Memory B cell (primary cell): ENCODE results near the gene MED12L.
"Not testable (repeated sequence)": the region's sequence is repeated elsewhere in the genome, so short reads cannot be mapped to it uniquely, and the experiment has no call there.

Source experiments
- ATAC-seq: fragments of 150-1000 bp; cut with Tn5 transposase; 2 replicates; pipeline ENCODE4 v1.10.0; 2021; ENCODE audit warnings: low read depth, mild to moderate bottlenecking, moderate library complexity
- DNase-seq, 2 donors: peaks; one replicate each; pipeline ENCODE4 v3.0.0; 2022; ENCODE audit warnings: low spot score in 2 of 2
- H3K27ac Mint-ChIP-seq: one replicate; pipeline ENCODE4 v1.8.0; 2022; ENCODE audit warnings: mild to moderate bottlenecking, moderate library complexity, mixed read lengths
- H3K27me3 Mint-ChIP-seq: one replicate; pipeline ENCODE4 v1.8.0; 2022; ENCODE audit warnings: mixed read lengths
- H3K36me3 Mint-ChIP-seq: one replicate; pipeline ENCODE4 v1.8.0; 2022; ENCODE audit warnings: mild to moderate bottlenecking, mixed read lengths
- H3K4me1 Mint-ChIP-seq: one replicate; pipeline ENCODE4 v1.8.0; 2022; ENCODE audit warnings: mixed read lengths
- H3K4me3 Mint-ChIP-seq: one replicate; pipeline ENCODE4 v1.8.0; 2022; ENCODE audit warnings: mild to moderate bottlenecking, moderate library complexity, mixed read lengths
- H3K9me3 Mint-ChIP-seq: one replicate; pipeline ENCODE4 v1.8.0; 2022; ENCODE audit warnings: mixed read lengths

MED12L gene

GRCh38 chr3:151076626-151077025, 8.8 kb upstream of the MED12L start:
- H3K4me3 Mint-ChIP-seq, result no peak overlapping the region
- H3K9me3 Mint-ChIP-seq, result no peaks in the 10 kb centered on the region

GRCh38 chr3:151081082-151081481, 4.4 kb upstream of the MED12L start:
- not testable (repeated sequence) for H3K4me1 Mint-ChIP-seq, H3K4me3 Mint-ChIP-seq, DNase-seq, H3K9me3 Mint-ChIP-seq, H3K36me3 Mint-ChIP-seq, ATAC-seq, H3K27ac Mint-ChIP-seq
- peaks cover 20% of the 10 kb centered on the region for H3K27me3 Mint-ChIP-seq

More at GRCh38 chr3:151076626-151077025, 8.8 kb upstream of the MED12L start:
- ATAC-seq, result no peak
- H3K4me1 Mint-ChIP-seq, result no peaks in the 10 kb centered on the region
- peaks cover 4% of the 10 kb centered on the region for H3K27me3 Mint-ChIP-seq
- no peaks in the 10 kb centered on the region for H3K36me3 Mint-ChIP-seq
- no peak overlapping the region for H3K27ac Mint-ChIP-seq
- no peak for DNase-seq

GRCh38 chr3:151082880-151083838, 2.3 kb upstream of the MED12L start:
- no peaks in the 10 kb centered on the region for H3K36me3 Mint-ChIP-seq
- H3K9me3 Mint-ChIP-seq, result no peaks in the 10 kb centered on the region
- DNase-seq (no peak), ATAC-seq (no peak)
- H3K4me3 Mint-ChIP-seq, result no peak overlapping the region
- H3K27me3 Mint-ChIP-seq, result peaks cover 20% of the 10 kb centered on the region
- H3K27ac Mint-ChIP-seq, result no peak overlapping the region
- H3K4me1 Mint-ChIP-seq, result peaks cover 4% of the 10 kb centered on the region

GRCh38 chr3:151084893-151085226, 604 bp upstream of the MED12L start:
- ATAC-seq, result no peak
- no peak for DNase-seq
- H3K27ac Mint-ChIP-seq, result no peak overlapping the region
- peaks cover 20% of the 10 kb centered on the region for H3K27me3 Mint-ChIP-seq
- H3K9me3 Mint-ChIP-seq, result no peaks in the 10 kb centered on the region
- peak overlapping the region; percentile 68 for H3K4me3 Mint-ChIP-seq
- peaks cover 4% of the 10 kb centered on the region for H3K4me1 Mint-ChIP-seq
- no peaks in the 10 kb centered on the region for H3K36me3 Mint-ChIP-seq

- DNase-seq, result peak in 1 of 2 donors; percentile 14
- H3K27ac Mint-ChIP-seq, result no peak overlapping the region
- peak; percentile 13 for ATAC-seq
These were observed 522 bp downstream of the MED12L start for GRCh38 chr3:151085889-151086483.

GRCh38 chr3:151086484-151087456, 1.3 kb downstream of the MED12L start:
- Mint-ChIP-seq H3K4me1 (peaks cover 4% of the 10 kb centered on the region), H3K27ac (peak overlapping the region; percentile 38), H3K36me3 (no peaks in the 10 kb centered on the region), H3K4me3 (peak overlapping the region; percentile 87), H3K9me3 (no peaks in the 10 kb centered on the region), H3K27me3 (peaks cover 19% of the 10 kb centered on the region)
- ATAC-seq (peak; percentile 81), DNase-seq (peak; percentile 37 to 38)

More at GRCh38 chr3:151085889-151086483, 522 bp downstream of the MED12L start:
- Mint-ChIP-seq H3K4me3 (peak overlapping the region; percentile 87), H3K4me1 (peaks cover 4% of the 10 kb centered on the region), H3K27me3 (peaks cover 19% of the 10 kb centered on the region), H3K36me3 (no peaks in the 10 kb centered on the region), H3K9me3 (no peaks in the 10 kb centered on the region)

- no peak for DNase-seq
- no peak overlapping the region for H3K27ac Mint-ChIP-seq
- H3K36me3 Mint-ChIP-seq, result no peaks in the 10 kb centered on the region
These were observed 2.2 kb downstream of the MED12L start for GRCh38 chr3:151087648-151088047.

GRCh38 chr3:151091685-151092345, 6.4 kb downstream of the MED12L start:
- Mint-ChIP-seq H3K27ac (no peak overlapping the region), H3K4me1 (peaks cover 7% of the 10 kb centered on the region), H3K36me3 (no peaks in the 10 kb centered on the region), H3K9me3 (no peaks in the 10 kb centered on the region), H3K4me3 (no peak overlapping the region), H3K27me3 (peaks cover 5% of the 10 kb centered on the region)
- no peak for ATAC-seq
- DNase-seq, result no peak

More at GRCh38 chr3:151087648-151088047, 2.2 kb downstream of the MED12L start:
- Mint-ChIP-seq H3K4me3 (peak overlapping the region; percentile 71), H3K4me1 (peaks cover 4% of the 10 kb centered on the region), H3K9me3 (no peaks in the 10 kb centered on the region), H3K27me3 (peaks cover 17% of the 10 kb centered on the region)
- ATAC-seq, result no peak

GRCh38 chr3:151093148-151093547, 7.7 kb downstream of the MED12L start:
- ATAC-seq, result no peak
- peaks cover 3% of the 10 kb centered on the region for H3K9me3 Mint-ChIP-seq
- no peak overlapping the region for H3K27ac Mint-ChIP-seq
- H3K27me3 Mint-ChIP-seq, result peaks cover 10% of the 10 kb centered on the region
- no peak for DNase-seq
- peaks cover 3% of the 10 kb centered on the region for H3K36me3 Mint-ChIP-seq
- no peak overlapping the region for H3K4me3 Mint-ChIP-seq
- H3K4me1 Mint-ChIP-seq, result peaks cover 6% of the 10 kb centered on the region

GRCh38 chr3:151093905-151094304, 8.4 kb downstream of the MED12L start:
- no peak overlapping the region for H3K4me3 Mint-ChIP-seq
- H3K36me3 Mint-ChIP-seq, result peaks cover 3% of the 10 kb centered on the region
- DNase-seq (no peak), ATAC-seq (peak; percentile 77)
- H3K27me3 Mint-ChIP-seq, result peaks cover 10% of the 10 kb centered on the region
- H3K9me3 Mint-ChIP-seq, result peaks cover 5% of the 10 kb centered on the region
- H3K27ac Mint-ChIP-seq, result peak overlapping the region; percentile 4
- H3K4me1 Mint-ChIP-seq, result peaks cover 6% of the 10 kb centered on the region

- Mint-ChIP-seq H3K36me3 (peaks cover 3% of the 10 kb centered on the region), H3K4me1 (peaks cover 6% of the 10 kb centered on the region), H3K4me3 (no peak overlapping the region), H3K27me3 (peaks cover 9% of the 10 kb centered on the region), H3K27ac (no peak overlapping the region), H3K9me3 (peaks cover 5% of the 10 kb centered on the region)
- DNase-seq (no peak), ATAC-seq (no peak)
These were observed 11.3 kb downstream of the MED12L start for GRCh38 chr3:151096716-151097115.

GRCh38 chr3:151100076-151100475, 14.6 kb downstream of the MED12L start:
- ATAC-seq (no peak), DNase-seq (no peak)
- Mint-ChIP-seq H3K27ac (no peak overlapping the region), H3K4me1 (no peaks in the 10 kb centered on the region), H3K27me3 (peaks cover 9% of the 10 kb centered on the region), H3K4me3 (no peak overlapping the region), H3K36me3 (peaks cover 3% of the 10 kb centered on the region), H3K9me3 (peaks cover 5% of the 10 kb centered on the region)

- DNase-seq (no peak), ATAC-seq (no peak)
- peaks cover 5% of the 10 kb centered on the region for H3K9me3 Mint-ChIP-seq
- H3K27me3 Mint-ChIP-seq, result peaks cover 8% of the 10 kb centered on the region
- no peak overlapping the region for H3K4me3 Mint-ChIP-seq
- H3K36me3 Mint-ChIP-seq, result peaks cover 3% of the 10 kb centered on the region
- no peaks in the 10 kb centered on the region for H3K4me1 Mint-ChIP-seq
- no peak overlapping the region for H3K27ac Mint-ChIP-seq
These were observed 16.0 kb downstream of the MED12L start for GRCh38 chr3:151101270-151101969.
